HPDE6-E6E7 (cell line): ENCODE results near the gene HPS1.

Experiments
- DNase-seq: peaks from one replicate; pipeline ENCODE4 v3.0.0; 2011; ENCODE audit warnings: missing footprints; ENCODE audit errors: extremely low spot score

HPS1 gene

GRCh38 chr10:98411768-98412167 is 35.0 kb downstream of the HPS1 start:
- DNase-seq: no peak

GRCh38 chr10:98411166-98411565 is 35.6 kb downstream of the HPS1 start:
- no peak for DNase-seq

DNA sequence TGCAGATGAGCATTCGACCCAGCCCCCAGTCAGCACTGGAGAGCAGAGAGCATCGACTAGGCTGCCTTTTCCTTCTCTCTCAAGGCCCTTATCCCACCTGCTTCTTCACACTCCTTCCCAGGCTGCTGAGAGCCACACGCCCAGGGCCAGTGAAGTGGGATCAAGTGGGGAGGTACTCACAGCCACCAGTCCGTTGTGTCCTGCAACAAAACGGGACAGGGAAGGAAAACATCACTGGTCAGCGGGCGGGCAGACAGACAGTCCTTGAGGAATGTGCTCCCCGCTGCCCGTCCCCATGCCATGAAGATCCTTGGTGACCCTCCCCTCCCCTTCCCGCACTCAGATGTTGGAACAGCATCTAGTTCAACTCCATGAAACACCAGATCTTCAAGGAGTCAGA is 36.0 kb downstream of the HPS1 start:
- DNase-seq: no peak

- DNase-seq: no peak
Measured at GRCh38 chr10:98410135-98410743, 36.5 kb downstream of the HPS1 start.

DNA sequence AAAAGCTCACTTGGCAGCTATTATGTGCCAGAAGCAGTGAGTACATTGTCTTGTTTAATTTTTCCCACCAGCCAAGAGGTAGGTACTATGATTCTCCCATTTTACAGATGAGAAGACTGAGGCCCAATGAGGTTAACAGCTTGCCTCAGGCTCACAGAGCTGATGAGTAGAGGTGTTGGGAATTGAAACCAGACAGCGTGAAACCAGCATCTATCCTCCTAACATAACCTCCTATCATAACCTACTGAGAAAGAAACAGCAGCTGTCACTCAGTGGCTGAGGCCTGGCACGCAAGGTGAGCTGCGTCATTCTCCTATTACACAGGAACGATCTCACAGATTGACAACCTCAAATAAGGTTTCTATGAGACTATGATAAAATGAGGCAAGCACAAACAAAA is 37.9 kb downstream of the HPS1 start:
- no peak for DNase-seq

DNA sequence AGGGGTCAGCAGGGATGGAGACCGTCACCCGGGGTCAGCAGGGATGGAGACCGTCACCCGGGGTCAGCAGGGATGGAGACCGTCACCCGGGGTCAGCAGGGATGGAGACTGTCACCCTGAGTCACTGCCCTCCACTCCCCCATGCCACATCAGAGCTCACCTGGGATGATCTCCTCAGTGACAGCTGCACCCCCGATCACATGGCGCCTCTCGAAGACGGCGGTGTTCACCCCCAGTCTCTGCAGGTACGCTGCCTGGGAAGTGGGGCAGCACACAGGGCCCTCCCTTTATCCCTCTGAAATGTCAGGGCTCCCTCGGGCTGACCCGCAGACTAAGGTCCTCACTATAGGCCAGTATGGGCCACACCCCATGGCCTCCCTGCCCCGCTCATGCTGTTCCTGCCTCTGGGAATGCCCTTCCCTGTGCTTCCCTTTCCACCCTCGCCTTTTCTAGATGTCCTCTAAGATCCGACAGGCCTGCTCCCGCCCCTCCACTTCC is 38.9 kb downstream of the HPS1 start:
- DNase-seq: no peak

DNA sequence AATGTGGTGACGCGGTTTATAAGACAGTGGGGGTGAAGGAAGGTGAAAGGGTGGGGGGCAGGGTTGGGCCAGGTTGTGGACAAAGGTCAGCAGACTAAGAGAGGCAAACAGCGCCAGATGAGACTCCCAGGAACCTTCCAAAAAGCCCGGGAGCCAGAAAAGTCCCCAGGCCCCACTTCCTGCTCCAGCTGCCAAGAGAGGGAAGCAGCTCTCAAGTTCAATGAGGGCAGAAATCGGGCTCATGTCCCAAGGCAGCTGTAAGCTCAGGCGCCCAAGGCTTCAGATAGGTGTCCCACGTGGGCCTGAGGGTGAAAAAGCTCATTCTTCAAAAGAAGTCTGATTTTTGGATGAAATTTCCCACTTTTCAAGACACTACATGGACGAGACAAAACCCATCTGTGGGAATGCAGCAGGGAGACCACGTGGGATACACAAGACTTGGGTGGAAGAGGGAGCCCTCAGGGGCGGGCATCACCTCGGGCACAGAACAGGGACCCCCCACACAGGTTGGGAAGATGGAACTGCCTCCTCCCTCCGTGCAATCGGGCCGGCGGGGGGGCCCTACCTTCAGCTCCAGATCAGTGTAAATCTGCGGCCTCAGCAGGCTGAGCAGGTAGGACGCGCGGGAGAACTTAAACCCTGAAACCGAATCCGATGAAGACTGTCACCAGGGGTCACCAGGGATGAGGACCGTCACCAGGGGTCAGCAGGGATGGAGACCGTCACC is 39.6 kb downstream of the HPS1 start:
- no peak for DNase-seq

- DNase-seq: no peak
Measured at GRCh38 chr10:98405422-98405821, 41.3 kb downstream of the HPS1 start.

DNA sequence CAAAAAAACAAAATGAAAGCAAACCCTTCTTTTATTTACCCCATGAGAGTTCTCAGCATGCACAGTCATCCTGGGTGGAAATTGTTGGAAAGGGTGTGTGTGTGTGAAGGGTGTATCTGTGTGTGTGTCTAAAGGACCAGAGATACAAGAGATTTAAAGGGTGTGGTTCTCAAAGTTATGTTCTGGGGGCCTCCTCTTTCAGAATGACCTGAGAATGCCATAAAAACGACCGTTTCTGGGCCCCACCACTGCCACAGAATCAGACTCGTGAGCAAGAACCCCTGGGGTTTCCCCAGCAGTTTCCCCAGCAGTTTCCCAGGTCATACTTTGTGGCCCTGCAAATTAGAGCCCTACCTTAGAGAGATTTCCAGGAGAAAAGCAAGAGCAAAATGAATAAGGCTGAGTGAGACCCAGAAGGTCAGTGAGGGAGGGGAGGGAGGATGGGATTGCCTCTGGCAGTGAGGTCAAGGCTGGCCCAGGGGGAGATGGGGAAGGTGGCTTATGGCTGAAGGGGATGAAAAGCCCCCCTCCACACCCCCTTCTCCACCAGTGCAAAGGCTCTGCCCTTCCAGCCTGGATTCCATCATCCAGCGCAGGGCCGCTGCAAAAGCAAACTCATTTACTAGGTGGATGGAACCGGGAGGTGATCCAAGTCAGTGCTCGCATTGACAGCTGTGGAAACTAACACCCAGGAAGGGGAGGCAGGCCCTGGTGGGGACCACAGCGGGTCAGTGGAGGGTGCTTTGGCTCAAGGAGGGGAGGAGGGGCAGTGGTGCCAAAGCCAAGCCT is 42.0 kb downstream of the HPS1 start:
- peak; percentile 36 for DNase-seq

- no peak for DNase-seq
Measured at GRCh38 chr10:98403812-98404504, 42.8 kb downstream of the HPS1 start.

DNA sequence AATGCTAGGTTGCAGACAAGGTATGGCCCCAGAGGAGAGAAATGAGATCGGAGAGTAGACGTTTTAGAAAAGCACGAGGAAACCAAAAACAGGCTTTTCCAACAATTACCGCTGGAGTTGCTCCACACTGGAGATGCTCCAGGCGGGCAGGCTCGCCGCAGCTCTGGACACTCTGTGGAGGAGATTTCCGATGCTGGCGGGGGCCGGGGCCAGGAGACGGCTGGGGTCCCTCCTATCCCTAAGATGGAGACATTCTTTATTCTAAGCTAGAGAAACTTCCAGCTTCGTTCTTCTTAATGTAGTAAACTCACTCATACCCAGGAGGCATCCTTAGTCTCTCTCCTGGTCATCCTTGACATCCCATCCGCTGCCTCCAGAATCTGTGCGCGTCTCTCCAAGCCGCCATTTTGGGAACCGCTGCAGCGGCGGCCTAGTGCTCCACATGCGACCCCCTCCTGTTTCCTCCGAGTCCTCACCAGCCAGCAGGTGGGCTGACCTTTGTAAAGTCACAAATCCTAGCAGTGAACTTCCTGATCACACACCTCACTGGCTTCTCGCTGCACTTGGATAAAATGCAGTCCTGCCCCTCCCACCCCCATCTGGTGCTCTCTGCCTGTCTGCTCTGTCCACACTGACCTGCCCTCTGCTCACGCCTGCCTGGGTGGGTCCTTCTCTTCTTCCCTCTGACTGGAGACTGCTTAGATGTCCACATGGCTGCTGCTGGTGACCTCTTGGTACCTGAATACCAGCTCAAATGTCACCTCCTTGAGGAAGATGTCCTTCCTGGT is 43.6 kb downstream of the HPS1 start:
- DNase-seq: no peak

DNA sequence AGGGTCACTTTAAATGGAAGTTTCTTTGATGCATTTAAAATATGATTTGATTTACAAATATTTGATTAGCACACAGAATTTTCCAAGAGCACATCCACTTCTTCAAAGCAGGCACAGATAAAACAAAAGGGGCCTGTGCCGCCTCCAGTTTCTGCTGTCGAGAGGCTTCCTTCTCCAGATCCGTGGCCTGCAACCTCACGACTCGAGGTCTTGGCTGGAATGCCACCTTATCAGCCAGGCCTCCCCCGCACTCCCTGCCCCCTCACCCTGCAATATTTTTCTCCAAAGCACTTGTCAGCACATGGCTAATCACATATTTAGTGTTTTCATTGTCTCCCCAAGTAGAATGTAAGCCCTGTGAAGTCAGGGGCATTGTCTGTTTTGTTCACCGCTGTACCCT is 44.3 kb downstream of the HPS1 start:
- no peak for DNase-seq

DNA sequence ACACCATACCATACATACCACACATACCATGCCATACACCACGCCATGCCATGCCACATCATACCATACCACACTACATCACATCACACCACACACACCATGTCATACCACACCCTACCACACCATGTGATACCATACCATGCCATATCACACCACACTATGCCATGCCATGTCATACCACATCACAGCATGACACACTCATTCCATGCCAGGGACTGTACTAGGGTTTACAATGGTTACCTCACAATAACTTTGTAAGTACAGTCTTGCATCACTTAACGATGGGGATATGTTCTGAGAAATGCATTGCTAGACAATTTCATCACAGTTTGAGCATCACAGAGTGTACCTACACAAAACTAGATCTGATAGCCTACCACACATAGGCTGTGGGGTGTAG is 46.3 kb downstream of the HPS1 start:
- no peak for DNase-seq

GRCh38 chr10:98399784-98400183 is 47.0 kb downstream of the HPS1 start:
- DNase-seq: no peak

- no peak for DNase-seq
Measured at GRCh38 chr10:98397089-98397600, 49.6 kb downstream of the HPS1 start.

DNA sequence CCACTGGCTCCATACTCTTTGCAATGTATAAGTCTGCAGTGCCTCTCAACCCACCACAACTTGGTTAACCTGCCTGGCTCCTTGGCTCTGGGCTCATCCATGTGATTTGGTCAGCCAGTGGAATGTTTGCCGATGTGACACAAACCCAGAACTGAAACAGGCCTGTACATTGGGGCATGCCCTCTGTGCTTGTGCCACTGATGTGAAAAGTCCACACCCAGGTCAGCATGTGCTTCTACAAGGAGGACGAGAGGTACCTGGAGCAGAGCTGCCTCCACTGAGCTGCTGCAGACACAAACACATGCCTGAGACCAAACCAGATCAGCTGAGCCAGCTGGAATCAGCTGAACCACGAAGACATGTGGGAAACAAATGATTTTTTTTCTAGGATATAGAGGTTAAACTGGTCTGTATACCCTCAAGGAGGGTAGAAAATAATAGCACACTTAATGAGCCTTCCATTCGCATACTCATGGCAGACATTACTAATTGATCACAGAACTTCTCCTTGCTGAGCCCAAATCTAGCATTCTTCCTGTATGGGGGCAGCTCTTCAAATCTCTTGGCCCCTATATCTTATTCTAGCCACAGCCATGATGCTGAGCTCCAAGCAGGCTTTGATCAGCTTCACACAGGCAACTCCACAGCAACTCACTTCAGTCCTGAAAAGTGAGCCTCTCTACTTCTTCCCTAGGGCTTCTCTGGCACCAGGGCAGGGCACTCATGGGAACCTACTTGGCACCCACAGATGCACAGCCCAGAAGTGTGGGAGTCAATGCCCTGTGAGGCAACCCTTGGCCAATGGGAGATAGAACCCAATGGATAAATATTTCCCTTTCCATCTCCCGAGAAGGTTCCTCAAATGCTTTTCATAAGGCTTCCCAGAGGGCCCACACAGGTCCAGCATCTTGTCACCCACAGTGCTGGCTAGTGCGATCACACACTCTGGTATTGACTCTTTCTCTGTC is 50.4 kb downstream of the HPS1 start:
- DNase-seq: no peak

- DNase-seq: no peak
Measured at GRCh38 chr10:98394851-98395440, 51.8 kb downstream of the HPS1 start.

DNA sequence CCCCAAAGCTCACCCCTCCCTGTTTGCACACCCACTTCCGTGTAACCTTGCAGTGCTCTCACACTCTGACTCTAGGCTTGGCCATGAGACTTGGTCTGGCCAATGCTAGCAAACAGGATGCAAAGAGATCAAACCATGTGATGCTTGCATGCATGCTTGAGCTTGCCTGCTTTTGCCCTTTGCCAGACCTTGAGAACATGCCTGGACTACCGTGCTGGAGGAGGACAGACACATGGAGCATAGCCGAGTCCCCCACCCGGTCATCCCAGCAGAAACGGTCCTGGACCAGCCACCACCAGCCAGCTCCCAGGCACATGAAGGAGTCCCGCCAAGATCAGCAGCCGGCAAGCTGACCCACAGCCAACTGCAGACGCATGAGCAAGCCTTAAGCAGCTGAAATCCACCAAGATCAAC is 55.1 kb downstream of the HPS1 start:
- DNase-seq: peak; percentile 28

- no peak for DNase-seq
Measured at GRCh38 chr10:98391065-98391464, 55.7 kb downstream of the HPS1 start.
